Naive B cell (primary cell): Measurements from ENCODE around the gene DRICH1. TPM values are rescaled to one million over a fixed set of nuclear protein-coding genes. Genes with fewer than 3 reads are reported as not detected.
"Not testable (repeated sequence)": the region's sequence is repeated elsewhere in the genome, so short reads cannot be mapped to it uniquely, and the experiment has no call there.

Source experiments
- ATAC-seq, 2 donors: fragments of 150-1000 bp; cut with Tn5 transposase; 2 replicates each; pipeline ENCODE4 v1.10.0; 2021; ENCODE audit warnings: low read depth in 2 of 2, mild to moderate bottlenecking in 2 of 2, moderate library complexity in 2 of 2
- DNase-seq: peaks from one replicate; pipeline ENCODE4 v3.0.0; 2022
- H3K27ac Mint-ChIP-seq, 6 donors: one replicate each; pipeline ENCODE4 v1.8.0; 2020 to 2022; ENCODE audit warnings: mild to moderate bottlenecking in 6 of 6, mixed read lengths in 6 of 6, moderate library complexity in 5 of 6, inconsistent platforms in 2 of 6
- H3K27me3 Mint-ChIP-seq, 3 donors: one replicate each; pipeline ENCODE4 v1.8.0; 2021 to 2022; ENCODE audit warnings: mixed read lengths in 3 of 3, mild to moderate bottlenecking in 1 of 3
- H3K36me3 Mint-ChIP-seq, 2 donors: one replicate each; pipeline ENCODE4 v1.8.0; 2020 to 2022; ENCODE audit warnings: mixed read lengths in 2 of 2, inconsistent platforms in 1 of 2, mild to moderate bottlenecking in 1 of 2
- H3K4me1 Mint-ChIP-seq, 3 donors: one replicate each; pipeline ENCODE4 v1.8.0; 2020 to 2022; ENCODE audit warnings: mixed read lengths in 3 of 3, inconsistent platforms in 1 of 3, mild to moderate bottlenecking in 1 of 3, moderate library complexity in 1 of 3
- H3K4me3 Mint-ChIP-seq, 8 donors: one replicate each; pipeline ENCODE4 v1.8.0; 2020 to 2022; ENCODE audit warnings: mild to moderate bottlenecking in 8 of 8, mixed read lengths in 8 of 8, moderate library complexity in 8 of 8, inconsistent platforms in 2 of 8
- H3K9me3 Mint-ChIP-seq, 7 donors: one replicate each; pipeline ENCODE4 v1.8.0; 2020 to 2022; ENCODE audit warnings: mixed read lengths in 7 of 7, mild to moderate bottlenecking in 5 of 7, inconsistent platforms in 2 of 7, moderate library complexity in 1 of 7
- polyA plus RNA-seq, 6 donors: library from polyadenylated mRNA; unstranded; fragments of 300-500 nt; fragmentation: Illumina TruSeq; gene quantifications; one replicate each; pipeline ENCODE4 v1.2.3, GENCODE V29; 2021; ENCODE audit warnings: low read depth in 6 of 6

Gene DRICH1
- polyA plus RNA-seq, 6 donors from 2014 or later = 0.21 to 0.23 TPM; not detected in 4

DNA sequence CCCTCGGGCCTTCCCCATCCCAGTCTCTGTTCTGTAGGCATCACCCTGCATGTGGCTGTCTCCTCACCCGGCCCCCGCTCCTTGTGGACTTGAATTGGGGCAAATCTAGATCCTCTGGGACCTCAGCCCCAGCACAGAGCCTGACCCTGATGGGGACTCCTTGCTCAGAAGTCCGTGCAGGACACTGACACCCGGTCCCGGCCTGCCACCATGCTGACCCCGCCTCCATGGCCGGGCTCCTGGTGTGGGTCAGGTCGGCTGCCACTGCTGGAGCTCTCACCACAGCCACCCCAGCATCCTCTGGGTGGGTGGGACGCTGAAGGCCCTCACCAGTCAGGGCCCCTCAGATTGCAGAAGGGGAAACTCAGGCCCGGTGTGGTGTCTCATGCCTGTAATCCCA, 53.8 kb downstream of the DRICH1 start:
- Mint-ChIP-seq H3K4me1 (peaks cover 13 to 38% (median 33%) of the 10 kb centered on the region in 3 donors), H3K9me3 (no peaks in the 10 kb centered on the region), H3K4me3 (peak overlapping the region in 4 of 8 donors; percentile 25 to 88 (median 61)), H3K27me3 (peaks cover 5 to 32% (median 18%) of the 10 kb centered on the region in 3 donors), H3K36me3 (no peaks in the 10 kb centered on the region), H3K27ac (peak overlapping the region in 1 of 6 donors; percentile 91)
- ATAC-seq (no peak), DNase-seq (no peak)

DNA sequence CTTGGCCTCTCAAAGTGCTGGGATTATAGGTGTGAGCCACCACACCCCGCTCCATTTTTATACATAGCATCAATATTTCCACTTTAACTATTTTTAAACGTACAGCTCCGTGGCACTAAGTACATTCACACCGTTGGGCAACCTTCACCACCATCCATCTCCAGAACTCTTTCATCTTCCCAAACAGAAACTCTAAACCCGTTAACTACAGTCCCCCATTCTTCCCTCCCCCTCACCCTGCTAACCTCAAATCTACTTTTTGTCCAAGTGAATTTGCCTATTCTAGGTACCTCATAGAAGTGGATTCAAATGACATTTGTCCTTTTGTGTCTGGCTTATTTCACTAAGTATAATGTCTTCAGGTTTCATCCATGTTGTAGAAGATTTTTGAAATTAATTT, 55.4 kb downstream of the DRICH1 start:
- Mint-ChIP-seq H3K9me3 (peaks cover 0 to 5% (median 0%) of the 10 kb centered on the region in 7 donors), H3K27ac (peak overlapping the region in 2 of 6 donors; percentile 35 to 66), H3K27me3 (peaks cover 5 to 26% (median 18%) of the 10 kb centered on the region in 3 donors), H3K36me3 (no peaks in the 10 kb centered on the region), H3K4me3 (no peak overlapping the region), H3K4me1 (peaks cover 11 to 32% (median 26%) of the 10 kb centered on the region in 3 donors)
- ATAC-seq (no peak), DNase-seq (no peak)

DNA sequence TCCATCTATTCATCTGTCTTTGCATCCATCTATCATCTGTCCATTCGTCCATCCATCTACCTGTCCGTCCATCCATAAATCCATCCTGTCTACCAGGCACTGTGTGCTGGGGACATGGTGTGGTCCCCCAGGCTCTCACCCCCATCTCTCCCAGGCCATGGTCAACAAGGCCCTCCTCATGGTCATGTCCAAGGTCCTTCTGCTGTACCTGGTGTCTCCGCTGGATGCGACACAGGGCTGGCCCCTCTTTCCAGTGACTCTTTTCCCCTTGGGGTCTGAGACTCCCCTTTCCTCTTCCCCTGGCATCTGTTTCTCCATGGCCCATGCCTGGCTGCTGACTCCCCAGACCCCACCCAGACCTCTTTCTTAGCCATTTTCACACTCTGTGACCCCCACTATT, 56.5 kb downstream of the DRICH1 start:
- no peaks in the 10 kb centered on the region for H3K36me3 Mint-ChIP-seq
- no peak for ATAC-seq
- peak overlapping the region in 2 of 6 donors; percentile 32 to 46 for H3K27ac Mint-ChIP-seq
- H3K4me3 Mint-ChIP-seq = no peak overlapping the region
- H3K4me1 Mint-ChIP-seq = peaks cover 5 to 23% (median 19%) of the 10 kb centered on the region in 3 donors
- peaks cover 0 to 5% (median 0%) of the 10 kb centered on the region in 7 donors for H3K9me3 Mint-ChIP-seq
- no peak for DNase-seq
- peaks cover under 1 to 24% (median 18%) of the 10 kb centered on the region in 3 donors for H3K27me3 Mint-ChIP-seq

DNA sequence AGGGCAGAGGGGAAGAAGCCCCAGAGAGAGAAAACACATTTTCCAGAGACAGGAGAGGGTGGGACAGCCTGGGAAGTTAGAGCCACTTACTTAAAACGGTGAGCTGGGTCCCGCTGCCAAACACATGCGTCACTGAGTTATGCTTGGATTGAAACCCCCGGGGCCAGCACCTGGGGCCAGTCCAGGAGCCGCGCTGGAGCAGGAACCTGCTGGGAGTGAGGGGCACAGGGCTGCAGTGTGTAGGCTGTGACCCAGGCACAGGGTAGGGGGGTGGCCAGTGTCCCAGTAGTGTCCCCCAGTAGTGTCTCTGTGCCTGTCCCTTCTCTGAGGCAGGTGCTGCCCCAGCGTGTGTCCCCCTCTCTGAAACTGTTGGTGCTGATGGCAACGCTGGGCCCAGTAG, 57.2 kb downstream of the DRICH1 start:
- no peak for ATAC-seq
- H3K27me3 Mint-ChIP-seq = peaks cover 0 to 24% (median 18%) of the 10 kb centered on the region in 3 donors
- H3K4me3 Mint-ChIP-seq = no peak overlapping the region
- no peaks in the 10 kb centered on the region for H3K36me3 Mint-ChIP-seq
- no peak for DNase-seq
- peaks cover 0 to 5% (median 0%) of the 10 kb centered on the region in 7 donors for H3K9me3 Mint-ChIP-seq
- no peak overlapping the region for H3K27ac Mint-ChIP-seq
- H3K4me1 Mint-ChIP-seq = peaks cover 4 to 23% (median 19%) of the 10 kb centered on the region in 3 donors

DNA sequence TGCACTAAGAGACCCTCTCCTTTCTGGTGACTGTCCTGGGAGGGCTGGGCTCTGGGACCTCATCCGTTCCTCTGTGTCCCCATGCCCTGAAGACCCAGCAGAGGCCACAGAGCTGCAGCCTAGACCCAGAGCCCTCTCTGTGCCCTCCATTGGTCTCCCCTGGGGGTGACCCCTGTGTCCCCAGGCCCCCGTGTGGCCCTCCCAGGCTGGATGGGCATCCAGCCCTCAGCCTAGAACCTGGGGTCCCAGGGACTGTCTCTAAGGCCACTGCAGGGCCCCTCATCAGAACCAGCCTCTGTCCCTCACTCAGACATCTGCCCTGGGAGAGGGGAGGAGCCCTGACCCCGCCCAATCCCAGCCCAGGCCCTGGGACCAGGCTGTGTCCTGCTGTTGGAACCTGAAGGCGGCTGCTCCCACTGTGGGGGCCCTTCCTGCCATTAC, 57.7 kb downstream of the DRICH1 start:
- DNase-seq = no peak
- H3K36me3 Mint-ChIP-seq = no peaks in the 10 kb centered on the region

DNA sequence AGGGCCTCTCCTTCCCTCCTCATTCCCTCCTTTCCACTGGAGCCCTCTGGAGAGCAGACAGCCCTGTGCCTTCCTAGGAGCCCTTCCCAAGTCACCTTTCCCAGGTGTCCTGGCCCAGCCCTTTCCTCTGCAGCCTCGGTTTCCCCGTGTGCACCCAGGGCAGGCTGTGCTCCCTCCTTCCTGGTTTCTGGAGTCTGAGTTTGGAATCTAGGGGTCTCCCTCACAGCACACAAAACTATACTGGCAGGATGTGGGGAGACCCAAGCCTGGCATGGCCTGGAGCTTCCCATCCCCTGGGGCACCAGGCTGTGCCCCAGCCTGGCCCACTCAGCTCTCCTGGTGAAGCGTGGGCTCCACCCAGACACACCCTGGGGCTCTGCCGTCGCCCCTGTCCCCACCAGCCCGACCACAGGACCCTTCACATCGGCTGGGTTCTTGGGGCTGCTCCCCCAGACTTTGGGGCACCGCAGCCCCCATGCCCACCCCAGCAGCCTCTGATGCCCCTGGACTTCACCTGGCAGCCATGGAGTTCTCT, 58.4 kb downstream of the DRICH1 start:
- Mint-ChIP-seq H3K4me1 (peaks cover 4 to 17% (median 13%) of the 10 kb centered on the region in 3 donors), H3K4me3 (peak overlapping the region in 1 of 8 donors; percentile 35), H3K27ac (peak overlapping the region in 1 of 6 donors; percentile 41), H3K27me3 (peaks cover 0 to 26% (median 18%) of the 10 kb centered on the region in 3 donors)
- not testable (repeated sequence) for DNase-seq, ATAC-seq, H3K36me3 Mint-ChIP-seq, H3K9me3 Mint-ChIP-seq

More for the DNA sequence above, 57.7 kb downstream of the DRICH1 start:
- Mint-ChIP-seq H3K9me3 (peaks cover 0 to 5% (median 0%) of the 10 kb centered on the region in 7 donors), H3K4me3 (no peak overlapping the region), H3K4me1 (peaks cover 4 to 23% (median 19%) of the 10 kb centered on the region in 3 donors), H3K27ac (no peak overlapping the region), H3K27me3 (peaks cover 0 to 24% (median 18%) of the 10 kb centered on the region in 3 donors)
- no peak for ATAC-seq

DNA sequence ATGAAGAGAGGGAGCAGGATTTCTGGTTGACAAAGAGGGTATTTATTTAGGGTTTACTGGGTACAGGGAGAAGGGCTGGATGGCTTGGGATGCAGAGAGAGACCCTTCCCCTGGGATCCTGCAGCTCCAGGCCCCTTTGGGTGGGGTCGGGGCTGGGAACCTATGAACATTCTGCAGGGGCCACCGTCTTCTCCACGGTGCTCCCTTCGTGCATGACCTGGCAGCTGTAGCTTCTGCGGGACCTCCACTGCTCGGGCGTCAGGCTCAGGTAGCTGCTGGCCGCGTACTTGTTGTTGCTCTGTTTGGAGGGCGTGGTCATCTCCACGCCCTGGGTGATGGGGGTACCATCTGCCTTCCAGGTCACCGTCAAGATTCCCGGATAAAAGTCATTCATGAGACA, 59.0 kb downstream of the DRICH1 start:
- ATAC-seq, H3K9me3 Mint-ChIP-seq, DNase-seq, H3K27ac Mint-ChIP-seq, H3K36me3 Mint-ChIP-seq, H3K4me3 Mint-ChIP-seq: not testable (repeated sequence)
- H3K4me1 Mint-ChIP-seq = peaks cover 4 to 13% (median 6%) of the 10 kb centered on the region in 3 donors
- H3K27me3 Mint-ChIP-seq = peaks cover 0 to 27% (median 18%) of the 10 kb centered on the region in 3 donors

DNA sequence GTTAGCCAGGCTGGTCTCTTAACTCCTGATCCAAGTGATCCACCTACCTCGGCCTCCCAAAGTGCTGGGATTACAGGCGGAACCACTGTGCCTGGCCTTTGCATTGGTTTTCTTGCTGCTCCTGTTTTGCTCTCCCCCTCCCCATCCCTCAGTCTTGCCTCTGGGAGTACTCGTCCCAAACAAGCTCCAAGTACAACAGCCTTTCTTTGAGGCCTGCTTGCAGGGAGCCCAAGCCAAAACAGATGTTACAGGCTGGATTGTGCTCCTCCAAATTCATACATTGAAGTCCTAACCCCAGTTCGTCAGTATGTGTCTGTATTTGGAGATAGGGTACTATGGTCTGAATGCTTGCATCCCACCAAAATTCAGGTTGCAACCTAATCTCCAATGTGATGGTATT, 60.6 kb downstream of the DRICH1 start:
- no peak for DNase-seq
- Mint-ChIP-seq H3K27ac (peak overlapping the region in 2 of 6 donors; percentile 24 to 28), H3K27me3 (peaks cover 0 to 29% (median 28%) of the 10 kb centered on the region in 3 donors), H3K4me1 (peaks cover 9 to 11% (median 10%) of the 10 kb centered on the region in 3 donors), H3K9me3 (peaks cover 0 to 5% (median 0%) of the 10 kb centered on the region in 7 donors), H3K36me3 (no peaks in the 10 kb centered on the region), H3K4me3 (no peak overlapping the region)
- ATAC-seq = no peak

DNA sequence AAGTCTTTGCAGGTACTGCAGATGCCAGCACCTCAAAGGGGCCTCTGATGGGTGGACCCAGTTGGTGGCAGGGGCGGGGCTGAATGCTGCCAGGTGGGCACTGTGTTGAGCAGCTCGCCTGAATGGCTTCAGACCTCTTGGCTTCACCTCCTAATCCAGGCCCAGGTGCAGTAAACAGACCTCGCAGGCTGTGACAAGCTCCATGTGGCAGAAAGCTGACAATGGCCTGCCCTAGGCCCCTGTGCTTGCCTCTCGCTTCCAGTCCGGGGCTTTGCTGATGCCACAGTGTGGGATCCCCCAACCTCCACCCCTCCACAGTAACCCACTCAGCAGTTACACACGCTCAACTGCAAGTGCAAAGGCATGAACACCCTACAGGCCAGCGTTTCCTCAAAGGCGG, 61.4 kb downstream of the DRICH1 start:
- Mint-ChIP-seq H3K9me3 (peaks cover 0 to 5% (median 0%) of the 10 kb centered on the region in 7 donors), H3K36me3 (no peaks in the 10 kb centered on the region), H3K27ac (no peak overlapping the region), H3K4me1 (peaks cover 11 to 13% (median 13%) of the 10 kb centered on the region in 3 donors), H3K4me3 (peak overlapping the region in 1 of 8 donors; percentile 53), H3K27me3 (peaks cover 4 to 26% (median 25%) of the 10 kb centered on the region in 3 donors)
- DNase-seq (no peak), ATAC-seq (no peak)

DNA sequence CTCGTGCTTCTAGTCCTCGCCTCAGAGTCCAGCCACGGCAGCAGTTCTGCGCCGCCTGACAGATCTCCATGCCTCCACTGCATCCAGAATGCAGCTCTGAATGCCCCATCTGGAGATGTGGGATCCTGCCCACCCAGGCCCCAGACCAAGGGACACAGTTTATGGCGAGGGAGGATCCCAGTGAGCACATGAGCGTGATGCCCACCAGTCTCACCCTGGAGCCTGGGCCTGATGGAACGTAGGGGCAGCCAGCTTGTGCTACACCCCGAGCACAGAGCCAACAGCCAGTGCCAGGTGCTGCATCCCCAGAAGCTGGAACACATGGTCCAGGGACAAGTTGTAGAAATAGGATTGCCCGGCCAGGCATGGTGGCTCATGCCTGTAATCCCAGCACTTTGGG, 62.4 kb downstream of the DRICH1 start:
- Mint-ChIP-seq H3K27ac (no peak overlapping the region), H3K27me3 (peaks cover 6 to 30% (median 27%) of the 10 kb centered on the region in 3 donors), H3K36me3 (no peaks in the 10 kb centered on the region), H3K4me3 (peak overlapping the region in 1 of 8 donors; percentile 49), H3K9me3 (peaks cover 0 to 5% (median 0%) of the 10 kb centered on the region in 7 donors), H3K4me1 (peaks cover 13 to 18% (median 14%) of the 10 kb centered on the region in 3 donors)
- ATAC-seq = no peak
- no peak for DNase-seq

DNA sequence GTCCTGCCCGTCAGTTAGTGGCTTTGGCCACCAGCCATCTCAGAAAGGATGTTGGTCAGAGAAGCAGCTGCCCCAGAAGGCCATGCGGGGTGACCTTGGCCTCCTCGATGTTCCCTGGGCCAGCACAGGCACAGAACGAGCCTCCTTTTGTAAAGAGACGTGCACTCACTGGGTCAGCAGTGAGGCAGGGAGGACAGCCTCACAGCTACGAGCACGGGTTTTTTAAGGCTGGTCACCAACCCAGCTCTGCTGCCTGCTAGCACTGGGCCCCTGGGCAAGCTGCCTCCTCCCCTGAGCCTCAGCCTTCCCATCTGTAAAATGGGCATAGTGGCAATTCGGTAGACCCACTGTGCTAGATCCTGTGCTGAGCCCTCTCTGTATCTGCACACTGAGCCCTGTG, 62.8 kb downstream of the DRICH1 start:
- H3K27me3 Mint-ChIP-seq = peaks cover 6 to 34% (median 31%) of the 10 kb centered on the region in 3 donors
- no peak for DNase-seq
- peaks cover 0 to 5% (median 0%) of the 10 kb centered on the region in 7 donors for H3K9me3 Mint-ChIP-seq
- peaks cover 13 to 18% (median 14%) of the 10 kb centered on the region in 3 donors for H3K4me1 Mint-ChIP-seq
- no peak for ATAC-seq
- peak overlapping the region in 1 of 8 donors; percentile 49 for H3K4me3 Mint-ChIP-seq
- H3K36me3 Mint-ChIP-seq = no peaks in the 10 kb centered on the region
- H3K27ac Mint-ChIP-seq = no peak overlapping the region

DNA sequence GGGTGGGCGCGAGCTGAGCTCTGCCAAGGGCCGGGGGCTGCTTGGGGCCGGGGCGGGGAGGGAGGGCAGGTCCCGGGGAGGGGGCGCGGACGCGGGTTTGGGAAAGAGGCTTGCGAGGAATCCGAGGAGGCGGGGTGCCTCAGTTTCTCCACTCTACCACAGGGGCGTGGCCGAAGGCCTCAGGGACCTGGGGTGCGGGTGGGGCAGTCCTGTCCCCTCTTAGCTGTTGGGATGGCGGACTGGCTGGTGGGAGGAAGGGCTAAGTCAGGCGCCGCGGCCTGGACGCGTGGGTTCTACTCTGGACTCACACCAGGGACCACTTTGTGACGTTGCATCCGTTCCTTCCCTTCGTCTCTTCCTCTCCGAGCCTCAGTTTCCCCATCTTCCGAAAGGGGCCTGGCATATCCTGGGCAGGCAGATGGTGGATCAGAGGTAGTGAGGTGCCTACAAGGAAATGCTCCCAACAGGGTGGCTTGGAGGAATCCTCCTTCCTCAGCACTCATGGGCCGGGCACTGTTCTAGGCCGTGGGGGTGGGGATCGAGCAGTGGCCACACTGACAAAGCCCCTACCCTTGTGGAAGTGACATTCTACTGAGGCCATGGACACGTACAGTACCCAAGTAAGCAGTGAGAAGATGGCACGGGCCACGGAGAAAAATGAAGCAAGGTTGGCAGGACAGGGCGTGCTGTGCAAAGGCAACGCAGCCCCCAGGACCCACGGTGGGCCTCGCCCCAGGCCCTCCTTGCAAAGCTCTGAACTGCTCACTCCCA, 65.2 kb downstream of the DRICH1 start:
- Mint-ChIP-seq H3K27ac (peak overlapping the region in 1 of 6 donors; percentile 19), H3K4me1 (peaks cover 13 to 18% (median 14%) of the 10 kb centered on the region in 3 donors), H3K9me3 (peaks cover 0 to 2% (median 0%) of the 10 kb centered on the region in 7 donors), H3K27me3 (peaks cover 9 to 43% (median 35%) of the 10 kb centered on the region in 3 donors), H3K36me3 (no peaks in the 10 kb centered on the region), H3K4me3 (peak overlapping the region; percentile 54 to 90 (median 74))
- ATAC-seq = no peak
- DNase-seq = no peak

DNA sequence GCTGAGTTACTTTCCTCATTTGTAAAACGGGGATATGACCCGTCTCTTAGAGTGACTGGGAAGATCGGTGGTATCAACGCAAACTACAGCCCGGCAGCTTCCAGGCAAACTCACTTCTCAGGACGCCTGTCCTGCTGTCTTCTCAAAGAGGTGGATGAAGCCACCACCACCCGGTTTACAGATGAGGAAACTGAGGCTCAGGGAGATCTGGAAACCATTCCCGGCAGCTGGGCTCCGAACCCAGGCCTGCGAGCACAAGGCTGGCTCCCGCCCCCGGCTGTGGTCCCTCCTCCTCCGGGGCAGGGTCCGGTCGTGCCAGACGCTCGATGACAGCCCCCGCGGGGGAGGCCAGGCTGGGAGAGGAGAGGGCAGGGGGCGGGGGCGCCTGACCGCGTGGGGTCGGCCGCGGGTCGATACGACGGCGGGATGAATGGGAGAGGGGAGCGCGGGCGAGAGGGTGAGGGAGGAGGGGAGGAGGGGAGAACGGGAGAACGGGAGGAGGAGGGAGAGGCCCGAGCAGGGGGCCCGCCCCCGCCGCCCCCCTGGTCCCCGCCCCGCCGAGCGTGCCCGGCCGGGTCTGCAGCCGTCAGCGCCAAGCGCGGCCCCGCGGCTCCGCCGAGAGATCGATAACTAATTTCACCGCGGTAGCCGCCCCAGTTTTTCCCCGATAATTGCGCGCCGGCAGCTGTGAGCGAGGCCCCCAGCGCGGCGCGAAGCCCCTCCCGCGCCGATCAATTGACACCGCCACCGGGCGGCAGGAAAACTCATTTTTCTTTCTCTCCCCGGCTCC, 66.0 kb downstream of the DRICH1 start:
- Mint-ChIP-seq H3K27ac (peak overlapping the region in 2 of 6 donors; percentile 57 to 87), H3K27me3 (peaks cover 9 to 43% (median 35%) of the 10 kb centered on the region in 3 donors), H3K4me3 (peak overlapping the region; percentile 76 to 94 (median 90)), H3K36me3 (no peaks in the 10 kb centered on the region), H3K9me3 (peaks cover 0 to 2% (median 0%) of the 10 kb centered on the region in 7 donors), H3K4me1 (peaks cover 13 to 18% (median 14%) of the 10 kb centered on the region in 3 donors)
- peak; percentile 27 to 33 for ATAC-seq
- DNase-seq = peak; percentile 6
